Measurements from ENCODE around the gene KERA. TPM values are rescaled to one million over a fixed set of nuclear protein-coding genes. Genes with fewer than 3 reads are reported as not detected.

KERA gene
- total and polyA plus RNA-seq, 9 of the 15 experiments (the other 6 are each of a cell fraction or from before 2014, with no cell fraction given) = not detected

- TF ChIP-seq CBFB (CRISPR knock-in tag; IDR thresholded peaks at IDR 0.05) (no peak), SIX5 (IDR thresholded peaks at IDR 0.05; ENCODE audit: borderline replicate concordance in 1 of 2, insufficient read depth in 1 of 2, low read depth in 1 of 2, low read length in 2 of 2) (no peak), ZNF282 (CRISPR knock-in tag; IDR thresholded peaks at IDR 0.05) (no peak), SMARCB1 (IDR thresholded peaks at IDR 0.05; ENCODE audit: insufficient read length, low read depth) (no peak), THRAP3 (IDR thresholded peaks at IDR 0.05; ENCODE audit: borderline replicate concordance) (no peak), ZNF398 (CRISPR knock-in tag; IDR thresholded peaks at IDR 0.05) (no peak), SMAD1 (IDR thresholded peaks at IDR 0.05; ENCODE audit: low read depth, low read length, partially characterized antibody) (no peak), ZNF445 (CRISPR knock-in tag; IDR thresholded peaks at IDR 0.05; ENCODE audit: low read depth) (no peak)
Measured at GRCh38 chr12:91104812-91105466, 47.1 kb upstream of the KERA start (continued).

GRCh38 chr12:91103624-91104023 lies 45.8 kb upstream of the KERA start:
- 0% methylated on average over 1 of the region's 1 CpG for WGBS (ENCODE audit: insufficient coverage, low coverage, missing lambda C conversion rate)
- H3K27me3 ChIP-seq (ENCODE audit: control insufficient read depth in 2 of 2, insufficient read depth in 2 of 2, low read length in 2 of 2) = no peaks in the 10 kb centered on the region
- H3K9ac ChIP-seq (ENCODE audit: insufficient read depth in 1 of 2, low read depth in 2 of 2, low read length in 2 of 2) = no peak overlapping the region
- no peaks in the 10 kb centered on the region for H3K36me3 ChIP-seq (ENCODE audit: control insufficient read depth, insufficient read depth, low read length)
- in situ Hi-C loops (cut with MboI) (no loop called here), intact Hi-C loops (cut with micrococcal nuclease) (loop anchor here (10.0 kb wide), 1 partner anchor 221 kb away; no protein-coding TSS in a partner anchor)
- H3K4me2 ChIP-seq (ENCODE audit: insufficient read depth, low read length) = no peak overlapping the region
- no peaks in the 10 kb centered on the region for H3K9me1 ChIP-seq (ENCODE audit: control insufficient read depth, insufficient read depth, low read length)
- no peak overlapping the region for H3K27ac ChIP-seq (ENCODE audit: extremely low read depth, low read depth, low read length)
- H3K79me2 ChIP-seq (ENCODE audit: control insufficient read depth, insufficient read depth, low read length) = no peaks in the 10 kb centered on the region
- no peaks in the 10 kb centered on the region for H3K4me1 ChIP-seq (replicated peaks in 1 of 2; ENCODE audit: control insufficient read depth in 2 of 2, insufficient read depth in 2 of 2, low read length in 2 of 2)
- H3K4me3 ChIP-seq = no peak overlapping the region
- POLR2A ChIA-PET = no interaction called here
- DNase-seq (ENCODE audit: extremely low read depth in 1 of 4, low spot score in 3 of 4) = no peak
- no peak for FAIRE-seq
- BruUV-seq (replicated peaks) = no TSS peak
- H2AFZ ChIP-seq (ENCODE audit: low read depth, low read length) = no peak overlapping the region
- no peak for ATAC-seq
- H3K9me3 ChIP-seq (replicated peaks; ENCODE audit: control insufficient read depth, insufficient read depth, low read depth, low read length) = no peaks in the 10 kb centered on the region
- H4K20me1 ChIP-seq (replicated peaks; ENCODE audit: control insufficient read depth, insufficient read depth, low read length) = no peaks in the 10 kb centered on the region
- CTCF ChIA-PET (ENCODE audit: low intra/inter-chr PET ratio) = no interaction called here
- no peak for TF ChIP-seq MEF2D (tag; conservative IDR thresholded peaks at IDR 0.05; ENCODE audit: low read depth)
- TF ChIP-seq SMARCB1 (IDR thresholded peaks at IDR 0.05; ENCODE audit: insufficient read length, low read depth) = no peak
- no peak for TF ChIP-seq GTF3C2 (IDR thresholded peaks at IDR 0.05; ENCODE audit: borderline replicate concordance, extremely low read depth, insufficient read length)
- no peak for TF ChIP-seq JUN (IDR thresholded peaks at IDR 0.05; ENCODE audit: borderline replicate concordance, low read depth, low read length)
- TF ChIP-seq JUN (CRISPR knock-in tag; IDR thresholded peaks at IDR 0.05; ENCODE audit: borderline replicate concordance) = no peak
- no peak for TF ChIP-seq ZBTB7A (IDR thresholded peaks at IDR 0.05; ENCODE audit: borderline replicate concordance, control insufficient read depth, low read depth, low read length)
- TF ChIP-seq ARHGAP35 (IDR thresholded peaks at IDR 0.05; ENCODE audit: partially characterized antibody) = no peak
- no peak for TF ChIP-seq SIN3B (IDR thresholded peaks at IDR 0.05; ENCODE audit: low read depth)
- TF ChIP-seq SP1 (CRISPR knock-in tag; IDR thresholded peaks at IDR 0.05) = no peak
